Endothelial cell of umbilical vein (primary cell): ENCODE measurements around the gene CIAO3. TPM values are rescaled to one million over a fixed set of nuclear protein-coding genes. Genes with fewer than 3 reads are reported as not detected.

ENCODE experiments used
- BruUV-seq: library from RNA; stranded (reverse); fragments of 400-500 nt; replicated peaks from 2 replicates; lab custom pipeline; 2021; lab: Mats Ljungman, UMichigan
- CTCF ChIA-PET: fragments of 300-600, 350-600 bp; sonication (Branson Sonifier 250); formaldehyde crosslinking; loops from one replicate; lab custom pipeline; 2021; ENCODE audit warnings: antibody characterized with exemption, inconsistent platforms; lab: Charles Lee
- POLR2A ChIA-PET: fragments of 300-600, 350-600 bp; sonication (Branson Sonifier 250); formaldehyde crosslinking; loops from one replicate; lab custom pipeline; 2021; ENCODE audit warnings: antibody characterized with exemption, inconsistent platforms; lab: Charles Lee
- DNase-seq: peaks from one replicate; pipeline ENCODE4 v3.0.0-alpha.2; 2011; ENCODE audit warnings: low read depth, low spot score
- FAIRE-seq: peaks from 2 replicates; lab custom pipeline; 2011; peaks lifted over from hg19 to GRCh38; lab: Jason Lieb, UNC
- H2AFZ ChIP-seq: 2 replicates; pipeline ENCODE4 v1.6.0; 2012; ENCODE audit warnings: low read depth, low read length, control low read depth, inconsistent platforms
- H3K27ac ChIP-seq: 2 replicates; pipeline ENCODE4 v1.5.1; 2011; ENCODE audit warnings: low read depth, mild to moderate bottlenecking, control low read depth, low read length, moderate library complexity; ENCODE audit not compliant: insufficient read depth
- H3K27me3 ChIP-seq, 2 experiments: 2 replicates each; pipeline versions ENCODE4 v1.6.0 to v1.6.1; 2011; ENCODE audit warnings: low read length in 2 of 2, mixed read lengths in 1 of 2; ENCODE audit not compliant: control insufficient read depth in 2 of 2, insufficient read depth in 2 of 2
- H3K36me3 ChIP-seq, 2 experiments: 2 replicates in 1 of 2; 3 replicates in 1 of 2; pipeline ENCODE4 v1.5.1; 2011; ENCODE audit warnings: low read length in 2 of 2, mild to moderate bottlenecking in 1 of 2, moderate library complexity in 1 of 2; ENCODE audit not compliant: control insufficient read depth in 2 of 2, insufficient read depth in 2 of 2; ENCODE audit errors: extremely low read depth in 1 of 2
- H3K4me1 ChIP-seq: 3 replicates; pipeline ENCODE4 v1.5.1; 2011; ENCODE audit warnings: mild to moderate bottlenecking, low read length; ENCODE audit not compliant: control insufficient read depth, insufficient read depth; ENCODE audit errors: extremely low read depth
- H3K4me2 ChIP-seq: 2 replicates; pipeline ENCODE4 v1.6.1; 2011; ENCODE audit warnings: low read length, control low read depth, mixed read lengths; ENCODE audit not compliant: insufficient read depth
- H3K4me3 ChIP-seq, 3 experiments: fragments of 200-600 bp in 1 of 3; sonication (generic), shearing (Covaris generic) in 1 of 3; replicated peaks in 1 of 3; 2 replicates each; pipeline ENCODE4 v1.5.1; 2011 to 2016; ENCODE audit warnings: control low read depth in 3 of 3, low read length in 3 of 3, mild to moderate bottlenecking in 2 of 3, inconsistent platforms in 1 of 3, low read depth in 1 of 3, moderate library complexity in 1 of 3; ENCODE audit not compliant: insufficient read depth in 1 of 3
- H3K79me2 ChIP-seq: 2 replicates; pipeline ENCODE4 v1.6.0; 2012; ENCODE audit warnings: low read length, inconsistent platforms; ENCODE audit not compliant: control insufficient read depth, insufficient read depth
- H3K9ac ChIP-seq: replicated peaks from 2 replicates; pipeline ENCODE3; 2011; ENCODE audit warnings: low read length, control low read depth; ENCODE audit not compliant: insufficient read depth; ENCODE audit errors: extremely low read depth
- H3K9me1 ChIP-seq: replicated peaks from 3 replicates; pipeline ENCODE4 v1.6.0; 2011; ENCODE audit warnings: mild to moderate bottlenecking, low read length; ENCODE audit not compliant: control insufficient read depth, insufficient read depth; ENCODE audit errors: extremely low read depth
- H3K9me3 ChIP-seq: replicated peaks from 2 replicates; pipeline ENCODE4 v1.5.1; 2012; ENCODE audit warnings: low read length, inconsistent platforms; ENCODE audit not compliant: control insufficient read depth, insufficient read depth
- H4K20me1 ChIP-seq: replicated peaks from 2 replicates; pipeline ENCODE3; 2011; ENCODE audit warnings: mild to moderate bottlenecking, low read length; ENCODE audit not compliant: control insufficient read depth, insufficient read depth; ENCODE audit errors: extremely low read depth
- FOS ChIP-seq: IDR thresholded peaks from 2 replicates; pipeline ENCODE4 v1.6.1; 2011; ENCODE audit warnings: mild to moderate bottlenecking, low read length, moderate library complexity, borderline replicate concordance; ENCODE audit not compliant: insufficient read depth
- GATA2 ChIP-seq: IDR thresholded peaks from 2 replicates; pipeline ENCODE4 v1.7.0; 2011; ENCODE audit warnings: low read depth, mild to moderate bottlenecking, moderate library complexity, mixed read lengths, low read length; ENCODE audit not compliant: insufficient read length, insufficient read depth
- JUN ChIP-seq: IDR thresholded peaks from 2 replicates; pipeline ENCODE4 v1.6.1; 2011; ENCODE audit warnings: borderline replicate concordance, low read depth; ENCODE audit not compliant: insufficient read length, insufficient read depth
- MYC ChIP-seq: IDR thresholded peaks from one replicate; pipeline ENCODE4 v1.6.1; 2011; ENCODE audit warnings: mild to moderate bottlenecking, low read depth, low read length
- POLR2A ChIP-seq: IDR thresholded peaks from 2 replicates; pipeline ENCODE4 v1.6.1; 2012; ENCODE audit warnings: low read depth, mild to moderate bottlenecking, control low read depth, low read length
- dilution Hi-C: fragments of 300-500 bp; cut with MboI; formaldehyde crosslinking; loops from one replicate; pipeline ENCODE4 v1.15.0; 2019; ENCODE audit warnings: low sequenced_read_pairs; ENCODE audit not compliant: extremely low pct_ligation_motif_present
- intact Hi-C: fragments of 100-400 bp; cut with micrococcal nuclease; formaldehyde crosslinking; loops from one replicate; pipeline ENCODE4 v1.10.0; 2022
- polyA plus RNA-seq, 4 experiments: library from polyadenylated mRNA; depleted of rRNA in 3 of 4; stranded (reverse) in 3 of 4; unstranded in 1 of 4; fragments of >200 nt; gene quantifications; 2 replicates each; pipeline versions ENCODE4 v1.2.1 to v1.2.3, GENCODE V29; 2011 to 2012; ENCODE audit warnings: missing spikeins in 1 of 4
- total RNA-seq: library from RNA; stranded (reverse); gene quantifications from 2 replicates; pipeline ENCODE4 v1.2.3, GENCODE V29; 2021

CIAO3 gene
- total and polyA plus RNA-seq, 2 donors (not counting 3 experiments of a cell fraction or from before 2014, with no cell fraction given): 23.1 to 33.8 TPM

GRCh38 chr16:781346-782010, 40.7 kb upstream of the CIAO3 start:
- Histone ChIP-seq H2AFZ (no peak overlapping the region), H3K4me2 (no peak overlapping the region), H3K4me1 (no peaks in the 10 kb centered on the region), H4K20me1 (no peaks in the 10 kb centered on the region), H3K79me2 (peaks cover 1% of the 10 kb centered on the region), H3K27me3 (no peaks in the 10 kb centered on the region), H3K4me3 (no peak overlapping the region), H3K9me3 (no peaks in the 10 kb centered on the region), H3K27ac (no peak overlapping the region), H3K9ac (no peak overlapping the region), H3K36me3 (peaks cover under 1 to 5% of the 10 kb centered on the region in 2 experiments), H3K9me1 (no peaks in the 10 kb centered on the region)
- DNase-seq (no peak), FAIRE-seq (no peak)
- POLR2A ChIA-PET: no interaction called here
- TF ChIP-seq FOS: no peak
- no TSS peak for BruUV-seq
- intact Hi-C loops: no loop called here
- CTCF ChIA-PET: interaction anchor here (1.1 to 5.8 kb wide), 3 partner anchors 69 to 78 kb away, joined by 3 to 67 read pairs (median 4); no protein-coding TSS in a partner anchor
- dilution Hi-C loops: no loop called here

GRCh38 chr16:780296-780695, 39.5 kb upstream of the CIAO3 start:
- H3K27ac ChIP-seq: no peak overlapping the region
- ChIA-PET POLR2A (no interaction called here), CTCF (interaction anchor here (1.1 kb wide), 1 partner anchor 68 kb away, joined by 4 read pairs; no protein-coding TSS in a partner anchor)
- H3K27me3 ChIP-seq: no peaks in the 10 kb centered on the region
- TF ChIP-seq MYC: no peak
- no peak for TF ChIP-seq GATA2
- no peak for TF ChIP-seq POLR2A
- TF ChIP-seq JUN: no peak
- no peaks in the 10 kb centered on the region for H3K36me3 ChIP-seq
- no peak overlapping the region for H3K9ac ChIP-seq
- H3K4me1 ChIP-seq: no peaks in the 10 kb centered on the region
- no TSS peak for BruUV-seq
- DNase-seq (no peak), FAIRE-seq (no peak)
- dilution Hi-C loops (no loop called here), intact Hi-C loops (no loop called here)
- H4K20me1 ChIP-seq: no peaks in the 10 kb centered on the region
- no peak overlapping the region for H3K4me3 ChIP-seq
- H3K4me2 ChIP-seq: no peak overlapping the region
- no peaks in the 10 kb centered on the region for H3K79me2 ChIP-seq
- H3K9me1 ChIP-seq: no peaks in the 10 kb centered on the region
- no peak overlapping the region for H2AFZ ChIP-seq
- H3K9me3 ChIP-seq: no peaks in the 10 kb centered on the region
